HTR-8/SVneo (cell line): ENCODE data around the gene NCOA6.

ENCODE experiments used
- DNase-seq: peaks from one replicate; pipeline ENCODE4 v3.0.0; 2011; ENCODE audit warnings: low spot score, mixed read lengths; ENCODE audit not compliant: insufficient read length
- FAIRE-seq: peaks from 2 replicates; lab custom pipeline; 2011; peaks lifted over from hg19 to GRCh38; lab: Jason Lieb, UNC

Gene NCOA6

DNA sequence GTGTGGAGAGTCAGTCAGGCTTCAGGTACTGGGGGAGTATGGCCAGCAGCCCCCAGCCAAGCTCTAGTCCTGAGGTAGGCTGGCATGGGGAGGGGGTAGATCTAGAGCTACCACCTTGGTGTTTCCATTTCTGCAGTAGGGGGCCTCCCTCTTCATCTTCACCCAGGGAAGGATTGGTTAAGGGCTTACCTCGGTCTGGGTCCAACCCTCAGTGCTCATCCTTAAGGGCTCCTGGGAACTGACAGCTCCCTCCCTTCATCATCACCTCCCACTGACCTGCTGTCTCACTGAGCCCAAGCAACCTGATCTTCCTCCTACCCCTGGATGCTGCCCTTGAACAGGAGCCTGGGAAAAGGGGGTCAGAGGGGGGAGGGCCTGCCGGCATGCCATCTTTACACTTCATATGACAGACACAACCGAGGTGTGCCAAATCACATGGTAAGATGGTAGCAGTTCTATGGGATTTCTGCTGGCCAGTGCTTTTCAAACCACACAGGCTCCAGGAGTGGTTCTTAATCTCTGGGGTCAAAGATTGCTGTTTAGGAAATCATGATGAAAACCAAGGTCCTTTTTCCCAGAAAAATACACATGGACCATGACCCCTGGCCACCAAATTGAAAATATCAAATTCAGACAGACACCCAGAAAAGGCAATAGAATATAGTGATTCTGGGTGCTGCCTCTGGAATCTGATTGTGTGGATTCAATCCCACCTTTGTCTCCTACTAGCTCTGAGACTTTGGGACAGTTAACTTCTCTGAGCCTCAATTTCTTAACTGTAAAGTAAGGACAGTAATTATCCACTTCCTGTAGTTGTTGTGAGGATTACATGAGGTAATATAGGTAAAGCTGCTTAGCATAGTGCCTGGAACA, 118.3 kb downstream of the NCOA6 start:
- FAIRE-seq = no peak
- DNase-seq = no peak

GRCh38 chr20:34706302-34706875, 119.1 kb downstream of the NCOA6 start:
- DNase-seq = no peak
- FAIRE-seq = no peak

DNA sequence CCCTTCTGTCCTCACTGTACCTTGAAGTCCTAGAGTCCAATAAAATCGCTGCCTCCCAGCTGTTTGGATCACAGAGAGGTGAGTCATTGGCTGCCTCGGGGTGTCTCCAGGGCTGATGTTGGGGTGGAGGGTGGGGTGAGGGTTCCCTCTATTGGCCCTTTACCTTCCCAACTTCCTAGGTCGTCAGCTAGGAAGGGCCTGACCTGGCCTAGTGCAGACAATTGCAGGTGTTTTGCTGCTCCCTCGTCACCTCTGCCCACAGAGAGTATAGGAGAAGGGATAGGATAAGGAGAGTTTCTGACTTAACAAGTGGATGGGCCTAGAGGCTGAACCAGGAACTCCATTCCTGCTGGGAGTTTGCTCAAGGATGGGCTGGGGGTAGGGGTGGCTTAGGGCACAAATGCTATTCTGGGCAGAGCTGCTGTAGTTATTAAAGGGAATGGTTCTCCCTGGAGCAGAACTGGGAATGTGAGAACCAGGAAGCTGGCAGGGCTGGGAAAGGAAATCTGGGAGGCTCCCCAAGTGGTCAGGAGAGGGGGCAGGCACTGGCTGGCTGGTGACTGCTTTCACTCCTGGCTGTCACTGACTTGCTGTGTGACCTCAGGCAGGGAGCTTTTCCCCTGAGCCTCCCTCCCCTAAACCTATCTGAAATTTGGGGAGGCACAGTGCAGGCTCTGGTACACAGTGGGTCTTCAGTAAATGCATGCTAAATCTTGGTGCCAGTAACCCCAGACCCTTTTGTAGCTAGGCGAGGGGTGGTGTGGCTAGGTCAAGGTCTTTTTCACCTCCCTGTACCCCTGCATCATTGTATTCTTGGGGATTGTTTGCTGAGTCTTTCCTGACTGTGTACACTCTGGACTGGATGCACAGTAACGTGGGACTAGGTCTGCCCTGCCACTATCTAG, 119.8 kb downstream of the NCOA6 start:
- DNase-seq = no peak

GRCh38 chr20:34705008-34705396, 120.4 kb downstream of the NCOA6 start:
- DNase-seq (no peak), FAIRE-seq (no peak)

More for the DNA sequence above, 119.8 kb downstream of the NCOA6 start:
- no peak for FAIRE-seq

GRCh38 chr20:34704177-34705007, 121.1 kb downstream of the NCOA6 start, which contains the start of gene TP53INP2:
TSS of gene TP53INP2 (plus strand) at chr20:34704344. CDS start at chr20:34708740, 4,396 bp downstream.
- DNase-seq (peak; percentile 83), FAIRE-seq (no peak)

DNA sequence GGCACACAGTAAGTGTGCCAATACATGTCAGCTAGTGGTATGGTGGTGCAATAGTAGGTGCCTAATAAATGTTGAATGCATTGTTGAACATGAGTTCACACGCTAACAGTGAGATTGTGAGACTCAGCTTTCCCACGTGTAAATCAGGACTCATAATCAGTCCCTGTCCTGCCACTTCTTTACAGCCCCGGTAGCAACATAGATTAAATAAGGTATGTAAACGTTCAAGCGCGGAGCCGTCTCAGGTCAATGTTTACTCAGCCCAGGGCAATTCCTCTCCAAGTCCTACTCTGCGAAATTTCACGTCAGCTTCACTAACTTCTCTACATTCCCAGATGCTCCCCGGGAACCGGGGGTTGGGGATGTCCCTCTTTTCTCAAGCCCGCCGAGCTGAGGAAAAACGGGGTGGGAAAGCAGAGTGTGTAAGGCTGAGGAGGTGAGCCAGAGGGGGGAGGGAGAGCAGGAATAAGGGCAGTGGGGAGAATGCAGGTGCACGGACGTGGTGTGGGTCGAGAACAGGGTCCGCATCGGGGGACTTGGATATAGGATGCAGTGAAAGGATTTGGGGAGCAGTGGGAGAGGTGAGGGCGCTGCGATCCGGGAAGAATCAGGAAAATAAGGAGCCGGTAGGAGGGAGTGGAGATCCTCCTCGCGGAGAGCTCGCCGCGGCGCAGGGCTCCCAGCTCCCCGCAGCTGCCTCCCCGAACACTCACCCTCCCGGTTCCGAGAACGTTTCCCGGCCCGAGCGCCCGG, 121.9 kb downstream of the NCOA6 start:
- DNase-seq = no peak
- no peak for FAIRE-seq

- FAIRE-seq (no peak), DNase-seq (no peak)
These were observed 122.4 kb downstream of the NCOA6 start for GRCh38 chr20:34703061-34703423.

GRCh38 chr20:34701405-34702085, 123.9 kb downstream of the NCOA6 start:
- FAIRE-seq (no peak), DNase-seq (no peak)

GRCh38 chr20:34693414-34693813, 132.0 kb downstream of the NCOA6 start:
- FAIRE-seq (no peak), DNase-seq (no peak)

DNA sequence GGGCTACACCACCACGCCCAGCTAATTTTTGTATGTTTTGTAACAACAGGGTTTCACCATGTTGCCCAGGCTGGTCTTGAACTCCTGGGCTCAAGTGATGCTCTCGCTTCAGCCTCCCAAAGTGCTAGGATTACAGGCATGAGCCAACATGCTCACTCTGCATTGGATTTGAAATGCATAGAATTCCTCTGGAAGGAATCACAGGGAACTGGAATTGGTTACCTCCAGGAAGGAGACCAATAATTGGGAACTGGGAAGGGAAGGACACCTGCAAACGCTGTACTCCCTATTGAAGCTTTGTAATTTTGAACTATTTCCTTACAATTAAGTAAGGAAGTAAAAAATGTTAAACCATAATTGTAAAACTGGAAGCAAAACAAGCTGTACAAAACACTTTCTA, 133.6 kb downstream of the NCOA6 start:
- FAIRE-seq (no peak), DNase-seq (no peak)

DNA sequence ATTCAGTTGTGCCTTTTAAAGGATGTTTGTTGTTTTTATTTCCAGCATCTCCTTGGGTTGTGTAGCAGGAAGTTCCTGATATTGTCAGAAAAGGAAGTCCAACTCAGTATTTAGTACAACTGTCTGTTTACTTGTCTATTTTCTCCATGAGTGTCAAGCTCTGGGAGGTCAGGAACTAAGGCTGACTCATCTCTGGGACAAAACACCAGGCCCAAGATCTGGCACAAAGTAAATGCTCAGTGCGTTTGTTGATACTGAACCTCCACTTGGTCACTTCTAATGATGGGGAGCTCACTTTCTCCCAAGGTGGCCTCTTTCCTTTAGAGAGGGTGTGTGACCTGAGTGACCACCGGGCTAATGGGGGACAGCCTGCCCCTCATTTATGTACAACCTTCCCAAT, 136.0 kb downstream of the NCOA6 start:
- FAIRE-seq = no peak

GRCh38 chr20:34683667-34684066, 141.8 kb downstream of the NCOA6 start:
- no peak for DNase-seq
- no peak for FAIRE-seq

More for the DNA sequence above, 136.0 kb downstream of the NCOA6 start:
- DNase-seq = no peak

- FAIRE-seq (no peak), DNase-seq (no peak)
These were observed 144.8 kb downstream of the NCOA6 start for GRCh38 chr20:34680586-34681175.

DNA sequence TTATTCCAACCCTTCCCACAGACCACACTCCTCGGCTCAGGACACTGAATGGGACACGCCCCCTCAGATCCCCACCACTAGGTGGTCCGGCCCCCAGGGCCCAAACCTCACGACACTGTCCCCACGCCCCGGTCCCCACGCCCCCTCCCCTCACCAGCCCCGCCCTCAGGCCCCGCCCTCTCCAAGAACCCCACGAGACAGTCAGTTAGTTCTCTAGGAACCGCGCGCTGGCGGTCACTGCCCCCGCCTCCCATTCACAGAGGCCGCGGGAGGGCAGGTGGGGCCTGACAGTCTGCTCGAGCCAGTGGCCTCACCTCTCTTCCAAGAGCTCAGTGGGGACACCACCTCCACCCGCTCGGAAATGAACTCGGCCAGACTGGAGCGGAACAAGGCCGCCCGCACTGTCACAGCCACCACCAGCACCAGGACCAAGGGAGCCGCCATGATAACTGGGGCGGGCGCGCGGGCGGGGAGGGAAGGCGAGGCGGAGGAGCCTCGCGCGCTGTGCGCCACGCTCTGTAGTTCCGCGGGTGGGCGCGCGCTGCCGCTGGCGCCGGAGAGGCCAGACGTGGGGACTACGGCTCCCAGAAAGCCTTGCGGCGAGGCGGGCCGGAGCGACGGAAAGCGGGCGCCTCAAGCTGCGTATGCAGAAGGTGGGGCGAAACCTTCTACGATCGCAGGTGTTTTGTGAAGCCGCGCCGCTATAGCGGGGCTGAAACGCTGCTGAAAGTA, 148.6 kb downstream of the NCOA6 start, which contains the start of gene PIGU:
PIGU (minus strand) TSS at position 451 of the 732 bp plus-strand sequence; CDS start at position 444, 7 bp downstream.
- DNase-seq (peak; percentile 95), FAIRE-seq (peak; percentile 96)

DNA sequence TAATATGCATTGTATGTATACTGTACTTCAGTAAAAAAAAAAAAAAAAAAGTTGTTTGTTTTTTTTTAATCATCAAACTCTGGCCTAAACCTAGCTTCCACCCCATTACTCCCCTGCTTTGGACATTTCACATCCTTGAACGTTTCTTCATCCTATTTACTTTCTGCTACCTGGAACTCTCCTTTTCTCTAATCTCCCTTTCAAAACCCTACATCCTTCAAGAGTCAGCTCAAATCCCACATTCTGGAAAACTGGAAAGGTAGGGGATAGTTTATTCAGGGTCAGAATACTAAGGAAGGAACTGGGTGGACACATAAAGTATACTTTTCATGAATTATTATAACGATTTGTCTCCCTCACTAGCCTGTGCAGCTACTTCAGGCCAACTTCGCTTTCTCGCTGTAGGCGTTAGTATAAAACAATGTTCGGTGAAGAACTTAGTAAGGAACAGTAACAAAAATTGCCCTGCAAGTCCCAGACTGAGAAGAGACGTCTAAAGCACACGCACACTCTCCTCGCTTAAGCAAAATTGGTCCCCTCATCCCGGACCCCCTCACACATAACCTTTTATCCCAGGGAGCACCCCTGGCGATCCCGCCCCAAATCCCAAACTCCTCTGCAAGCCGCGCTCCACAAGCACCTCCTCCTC, 149.3 kb downstream of the NCOA6 start:
- FAIRE-seq (no peak), DNase-seq (no peak)

- FAIRE-seq = no peak
- no peak for DNase-seq
These were observed 149.9 kb downstream of the NCOA6 start for GRCh38 chr20:34675561-34675960.

DNA sequence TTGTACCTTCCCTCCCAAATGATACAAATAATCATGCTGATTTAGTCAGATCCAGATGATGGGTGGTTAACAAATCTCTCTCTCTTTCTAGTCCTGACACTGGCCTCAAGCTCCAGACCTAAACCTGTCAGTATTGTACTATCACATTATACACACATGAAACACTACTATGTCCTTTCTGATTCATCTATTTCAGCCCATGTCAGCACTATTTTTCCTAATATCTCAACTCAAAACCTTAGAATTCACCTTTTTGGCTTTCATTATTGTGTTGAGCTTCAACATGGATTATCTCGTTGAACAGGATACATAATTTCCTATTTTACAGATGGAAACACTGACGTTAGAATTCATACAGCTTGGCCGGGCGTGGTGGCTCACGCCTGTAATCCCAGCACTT, 152.0 kb downstream of the NCOA6 start:
- no peak for DNase-seq
- no peak for FAIRE-seq
